Heart left ventricle (tissue), 16 donors: ENCODE measurements around the gene NT5C3B. TPM values are rescaled to one million over a fixed set of nuclear protein-coding genes. Genes with fewer than 3 reads are reported as not detected.

ENCODE experiments used
- ATAC-seq, 4 donors: fragments of 200-7000 bp; cut with Tn5 transposase; one replicate each; pipeline ENCODE4 v1.9.1; 2020 to 2022; ENCODE audit warnings: moderate library complexity in 4 of 4, mild to moderate bottlenecking in 3 of 4, moderate number of reproducible peaks in 1 of 4
- DNase-seq, 5 donors: peaks; one replicate each; pipeline ENCODE4 v3.0.0-alpha.2; 2020
- H3K27ac ChIP-seq, 12 donors: fragments of 200-600 bp; sonication (generic) in 4 of 12; one replicate each; pipeline versions ENCODE4 v1.5.0 to v1.8.0; 2016 to 2022; ENCODE audit warnings: mild to moderate bottlenecking in 2 of 12
- H3K27me3 ChIP-seq, 9 donors: fragments of 200-600 bp; sonication (generic) in 2 of 9; one replicate each; pipeline versions ENCODE4 v1.5.1 to v1.8.0; 2016 to 2022; ENCODE audit warnings: mild to moderate bottlenecking in 3 of 9
- H3K36me3 ChIP-seq, 9 donors: fragments of 200-600 bp; sonication (generic) in 2 of 9; one replicate each; pipeline versions ENCODE4 v1.5.0 to v1.8.0; 2018 to 2022; ENCODE audit warnings: mild to moderate bottlenecking in 2 of 9
- H3K4me1 ChIP-seq, 12 donors: fragments of 200-600 bp; sonication (generic) in 4 of 12; one replicate each; pipeline versions ENCODE4 v1.5.0 to v1.8.0; 2016 to 2022; ENCODE audit warnings: mild to moderate bottlenecking in 3 of 12
- H3K4me3 ChIP-seq, 12 donors: fragments of 200-600 bp; sonication (generic) in 4 of 12; one replicate each; pipeline versions ENCODE4 v1.5.0 to v1.8.0; 2017 to 2022; ENCODE audit warnings: mild to moderate bottlenecking in 9 of 12, moderate library complexity in 4 of 12
- H3K9me3 ChIP-seq, 12 donors: fragments of 200-600 bp; sonication (generic) in 4 of 12; one replicate each; pipeline versions ENCODE4 v1.5.0 to v1.8.0; 2016 to 2022; ENCODE audit warnings: mild to moderate bottlenecking in 1 of 12
- POLR2A ChIP-seq, 2 donors: fragments of 450-650 bp; IDR thresholded peaks; one replicate each; pipeline ENCODE4 v1.6.1; 2017; ENCODE audit warnings: antibody characterized with exemption in 2 of 2, mild to moderate bottlenecking in 2 of 2, moderate library complexity in 2 of 2
- WGBS, 4 donors: extraction: QIAGEN DNeasy Blood & Tissue Kit in 2 of 4; methylation state at CpG; one replicate each; pipeline versions ENCODE4 v1.1.5 to v1.1.7; 2013 to 2018; 5-methylcytosine and 5-hydroxymethylcytosine counted together
- intact Hi-C, 10 donors: fragments of 100-400 bp; cut with DNase I; formaldehyde crosslinking; loops; one replicate each; pipeline versions ENCODE4 v1.11.1 to v1.14.2; 2022
- polyA plus RNA-seq, 2 donors: library from polyadenylated mRNA; stranded (reverse); fragments of 200-250 nt; gene quantifications; one replicate each; pipeline ENCODE4 v1.2.3, GENCODE V29; 2013
- total RNA-seq, 9 donors: library from RNA; depleted of rRNA in 2 of 9; stranded (reverse); fragments of >200 nt in 2 of 9; fragmentation: NEBNext Ultra II Directional in 3 of 9; extraction: Animal tissue kit (Norgen Biotek cat#: 25700) in 3 of 9; gene quantifications; one replicate each; pipeline versions ENCODE4 v1.1.0 to v1.2.4, GENCODE V29; 2016 to 2023
- TF ChIP-seq, protein P1 (sequence below), 12 donors: fragments of 200-600 bp; sonication (generic) in 4 of 12; IDR thresholded peaks; one replicate each; pipeline versions ENCODE4 v1.5.0 to v1.8.0; 2018 to 2022; ENCODE audit warnings: antibody characterized with exemption in 12 of 12, mild to moderate bottlenecking in 5 of 12
- donor health status: ischemic (EF 13 %, LVEDD 7.1; RV severe dilation, severe dysfunction).
- donor health status: healthy with polysubstance abuse.
- donor health status: DM: no; HTN: yes; CAD: no.
- donor health status: DM: no; HTN: no; CAD: no.
- donor health status: ischemic (EF 25% LVEDD 6.9; RV normal size, moderate dysfunction).
- donor health status: ischemic (EF 25% LVEDD 5.7; RV mildly dilated, moderate dysfunction).
- donor health status: healthy.
- donor health status: DM: yes; HTN: yes; CAD: no.
- donor health status: ischemic (EF 35%, LVEDD 5.7; RV mildly dilated, moderate dysfunction).
- donor health status: nonischemic (EF 11% LVEDD 7.7; RV severe dilation, severe dysfunction).
- donor health status: DM: yes; HTN: yes; CAD: no.
- donor health status: PGD.
- donor health status: ischemic (EF 29% LVEDD 5.4; RV normal size, mild dysfunction).
- donor health status: nonischemic (EF 23%, LVEDD 6.1; RV moderate dilation, normal function).

The NT5C3B gene
- total and polyA plus RNA-seq, 11 donors: 16.0 to 50.9 (median 25.2) TPM

GRCh38 chr17:41865596-41865893 lies 29.5 kb upstream of the NT5C3B start:
- Histone ChIP-seq H3K27ac (peak overlapping the region in 11 of 12 donors; percentile 55 to 95 (median 91)), H3K27me3 (no peaks in the 10 kb centered on the region), H3K9me3 (no peaks in the 10 kb centered on the region), H3K4me3 (peak overlapping the region in 11 of 12 donors; percentile 77 to 100 (median 96)), H3K36me3 (peaks cover 0 to 43% (median 38%) of the 10 kb centered on the region in 9 donors), H3K4me1 (peaks cover 0 to 43% (median 25%) of the 10 kb centered on the region in 12 donors)
- 1 to 2% (median 1%) methylated on average over 7 to 10 of the region's 10 CpGs for WGBS, 4 donors
- ATAC-seq: no peak
- no peak for TF ChIP-seq POLR2A (IDR thresholded peaks at IDR 0.05)
- TF ChIP-seq, protein P1, sequence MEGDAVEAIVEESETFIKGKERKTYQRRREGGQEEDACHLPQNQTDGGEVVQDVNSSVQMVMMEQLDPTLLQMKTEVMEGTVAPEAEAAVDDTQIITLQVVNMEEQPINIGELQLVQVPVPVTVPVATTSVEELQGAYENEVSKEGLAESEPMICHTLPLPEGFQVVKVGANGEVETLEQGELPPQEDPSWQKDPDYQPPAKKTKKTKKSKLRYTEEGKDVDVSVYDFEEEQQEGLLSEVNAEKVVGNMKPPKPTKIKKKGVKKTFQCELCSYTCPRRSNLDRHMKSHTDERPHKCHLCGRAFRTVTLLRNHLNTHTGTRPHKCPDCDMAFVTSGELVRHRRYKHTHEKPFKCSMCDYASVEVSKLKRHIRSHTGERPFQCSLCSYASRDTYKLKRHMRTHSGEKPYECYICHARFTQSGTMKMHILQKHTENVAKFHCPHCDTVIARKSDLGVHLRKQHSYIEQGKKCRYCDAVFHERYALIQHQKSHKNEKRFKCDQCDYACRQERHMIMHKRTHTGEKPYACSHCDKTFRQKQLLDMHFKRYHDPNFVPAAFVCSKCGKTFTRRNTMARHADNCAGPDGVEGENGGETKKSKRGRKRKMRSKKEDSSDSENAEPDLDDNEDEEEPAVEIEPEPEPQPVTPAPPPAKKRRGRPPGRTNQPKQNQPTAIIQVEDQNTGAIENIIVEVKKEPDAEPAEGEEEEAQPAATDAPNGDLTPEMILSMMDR (IDR thresholded peaks at IDR 0.05): peak in 3 of 12 donors; percentile 0 to 10 (median 7)
- intact Hi-C loops: loop anchor here in 1 of 10 donors (2.0 kb wide), 1 partner anchor 51 kb away; no protein-coding TSS in a partner anchor
- no peak for DNase-seq

DNA sequence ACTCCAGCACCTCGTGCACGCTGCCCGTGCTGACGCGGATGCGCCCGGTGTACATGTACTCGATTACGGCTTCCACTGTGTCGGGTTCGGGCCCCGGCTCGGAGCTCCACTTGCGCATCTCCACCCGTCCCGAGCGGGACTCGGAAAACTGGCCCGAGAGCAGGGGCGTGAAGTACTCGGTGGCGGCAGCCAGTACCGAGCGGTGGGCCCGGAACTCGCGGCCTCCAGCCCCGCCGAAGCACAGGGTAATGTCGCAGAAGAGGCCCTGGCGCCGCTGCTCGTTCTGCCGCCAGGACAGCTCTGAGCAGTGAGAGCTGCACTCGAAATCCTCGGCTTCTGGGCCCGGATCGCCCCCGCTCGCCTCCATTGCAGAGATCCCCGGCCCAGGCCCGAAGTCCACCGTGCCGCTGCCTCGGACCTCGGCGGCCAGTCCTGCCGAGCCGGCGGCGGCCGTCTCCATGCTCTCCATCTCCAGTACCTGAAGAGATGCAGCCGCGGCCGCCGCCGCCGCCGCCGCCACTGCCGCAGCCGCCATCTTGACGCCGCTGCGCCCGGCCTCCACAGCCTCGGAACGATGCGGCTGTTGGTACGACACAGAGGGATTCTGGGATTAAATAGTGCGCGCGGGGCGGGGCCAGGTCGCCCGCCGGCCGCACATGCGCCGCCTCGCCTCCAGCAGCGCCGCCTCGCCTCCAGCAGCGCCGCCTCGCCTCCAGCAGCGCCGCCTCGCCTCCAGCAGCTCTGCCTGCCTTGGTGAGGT lies 29.0 kb upstream of the NT5C3B start, which contains the start of gene KLHL11:
KLHL11 (minus strand) TSS at position 588 of the 760 bp plus-strand sequence; CDS start at position 535, 53 bp downstream.
- WGBS, 4 donors: 0 to 2% (median 0%) methylated on average over 30 to 90 of the region's 90 CpGs

GRCh38 chr17:41864498-41864835 lies 28.4 kb upstream of the NT5C3B start:
- no peaks in the 10 kb centered on the region for H3K27me3 ChIP-seq
- ATAC-seq (peak in 2 of 4 donors; percentile 52 to 55), DNase-seq (no peak)
- intact Hi-C loops: loop anchor here in 1 of 10 donors (2.0 kb wide), 1 partner anchor 52 kb away; no protein-coding TSS in a partner anchor
- H3K4me1 ChIP-seq: peaks cover 0 to 52% (median 32%) of the 10 kb centered on the region in 12 donors
- no peaks in the 10 kb centered on the region for H3K9me3 ChIP-seq
- WGBS, 4 donors: 0 to 1% (median 0%) methylated on average over 25 of the region's 25 CpGs
- peaks cover 0 to 32% (median 27%) of the 10 kb centered on the region in 9 donors for H3K36me3 ChIP-seq
- TF ChIP-seq POLR2A (IDR thresholded peaks at IDR 0.05): no peak
- TF ChIP-seq, protein P1 (IDR thresholded peaks at IDR 0.05): no peak
- H3K4me3 ChIP-seq: peak overlapping the region; percentile 77 to 100 (median 96)
- H3K27ac ChIP-seq: peak overlapping the region in 10 of 12 donors; percentile 84 to 95 (median 92)

More for the DNA sequence above, 29.0 kb upstream of the NT5C3B start, which contains the start of gene KLHL11:
- TF ChIP-seq, protein P1 (IDR thresholded peaks at IDR 0.05): peak in 4 of 12 donors; percentile 30 to 39 (median 34)
- TF ChIP-seq POLR2A (IDR thresholded peaks at IDR 0.05): peak; percentile 82 to 97
- intact Hi-C loops: loop anchor here in 1 of 10 donors (2.0 kb wide), 1 partner anchor 52 kb away; no protein-coding TSS in a partner anchor
- H3K9me3 ChIP-seq: no peaks in the 10 kb centered on the region
- peaks cover 0 to 48% (median 28%) of the 10 kb centered on the region in 12 donors for H3K4me1 ChIP-seq
- peak within 1 kb of the TSS; percentile 77 to 100 (median 96) for H3K4me3 ChIP-seq
- ATAC-seq (peak; percentile 92 to 99 (median 98)), DNase-seq (peak; percentile 89 to 92 (median 91))
- H3K27me3 ChIP-seq: no peaks in the 10 kb centered on the region
- H3K27ac ChIP-seq: peak within 1 kb of the TSS; percentile 75 to 95 (median 90)
- peaks cover 0 to 38% (median 33%) of the 10 kb centered on the region in 9 donors for H3K36me3 ChIP-seq
